Measurements from ENCODE around the gene AFF2.
"Not testable (repeated sequence)": the region's sequence is repeated elsewhere in the genome, so short reads cannot be mapped to it uniquely, and the experiment has no call there.

AFF2 gene

GRCh38 chrX:148633218-148633908, 132.9 kb downstream of the AFF2 start:
- no peak for DNase-seq

GRCh38 chrX:148634591-148634990, 134.2 kb downstream of the AFF2 start:
- DNase-seq, result no peak

GRCh38 chrX:148643460-148643859, 143.0 kb downstream of the AFF2 start:
- no peak for DNase-seq

- DNase-seq, result no peak
Measured at GRCh38 chrX:148647651-148648050, 147.2 kb downstream of the AFF2 start.

GRCh38 chrX:148649145-148649795, 148.9 kb downstream of the AFF2 start:
- no peak for DNase-seq

GRCh38 chrX:148658115-148658730, 157.8 kb downstream of the AFF2 start:
- no peak for DNase-seq

- DNase-seq, result no peak
Measured at GRCh38 chrX:148659481-148659880, 159.1 kb downstream of the AFF2 start.

- DNase-seq, result no peak
Measured at GRCh38 chrX:148661035-148661434, 160.6 kb downstream of the AFF2 start.

- no peak for DNase-seq
Measured at GRCh38 chrX:148662014-148662413, 161.6 kb downstream of the AFF2 start.

GRCh38 chrX:148664171-148664570, 163.8 kb downstream of the AFF2 start:
- DNase-seq, result no peak

GRCh38 chrX:148664995-148665394, 164.6 kb downstream of the AFF2 start:
- no peak for DNase-seq

- DNase-seq, result not testable (repeated sequence)
Measured at GRCh38 chrX:148669175-148669574, 168.8 kb downstream of the AFF2 start.

- no peak for DNase-seq
Measured at GRCh38 chrX:148670277-148670676, 169.9 kb downstream of the AFF2 start.

- no peak for DNase-seq
Measured at GRCh38 chrX:148672517-148672916, 172.1 kb downstream of the AFF2 start.

- DNase-seq, result no peak
Measured at GRCh38 chrX:148681605-148682004, 181.2 kb downstream of the AFF2 start.

- DNase-seq, result no peak
Measured at GRCh38 chrX:148682206-148682605, 181.8 kb downstream of the AFF2 start.

- no peak for DNase-seq
Measured at GRCh38 chrX:148691456-148691855, 191.0 kb downstream of the AFF2 start.

GRCh38 chrX:148695255-148695654, 194.8 kb downstream of the AFF2 start:
- no peak for DNase-seq

GRCh38 chrX:148698221-148698620, 197.8 kb downstream of the AFF2 start:
- DNase-seq, result no peak

- DNase-seq, result no peak
Measured at GRCh38 chrX:148700021-148700420, 199.6 kb downstream of the AFF2 start.

- DNase-seq, result no peak
Measured at GRCh38 chrX:148713981-148714380, 213.6 kb downstream of the AFF2 start.

- DNase-seq, result no peak
Measured at GRCh38 chrX:148715361-148715760, 214.9 kb downstream of the AFF2 start.

GRCh38 chrX:148722966-148723365, 222.5 kb downstream of the AFF2 start:
- no peak for DNase-seq

Measured in hypothalamus (tissue), 51 donors.